SK-N-SH treated with all-trans-retinoic acid at 6 μM for 48 hours (cell line): ENCODE measurements around the gene EXOC4.

Experiments used
- ATAC-seq: fragments of 200-7000 bp; cut with Tn5 transposase; 3 replicates; pipeline ENCODE4 v1.9.1; 2020; ENCODE audit warnings: mild to moderate bottlenecking, moderate library complexity
- ARNTL ChIP-seq: fragments of 450-650 bp; formaldehyde crosslinking; IDR thresholded peaks from 2 replicates; pipeline ENCODE4 v1.5.0; 2020; ENCODE audit warnings: low read depth, mild to moderate bottlenecking, moderate library complexity, borderline replicate concordance
- BACH2 ChIP-seq: fragments of 250-450 bp; sonication (Bioruptor Pico); IDR thresholded peaks from 2 replicates; pipeline ENCODE4 v1.9.0; 2021; ENCODE audit warnings: mild to moderate bottlenecking, borderline replicate concordance
- CREB5 ChIP-seq: fragments of 250-450 bp; sonication (Bioruptor Pico); IDR thresholded peaks from 2 replicates; pipeline ENCODE4 v1.5.1; 2020; ENCODE audit warnings: low read depth, mild to moderate bottlenecking, moderate library complexity
- CSDC2 ChIP-seq: fragments of 250-450 bp; sonication (Bioruptor Pico); IDR thresholded peaks from 2 replicates; pipeline ENCODE4 v1.5.0; 2020; ENCODE audit warnings: mild to moderate bottlenecking, moderate library complexity
- ISL1 ChIP-seq: fragments of 250-450 bp; sonication (Bioruptor Pico); IDR thresholded peaks from 2 replicates; pipeline ENCODE4 v2.1.2; 2022; ENCODE audit warnings: mild to moderate bottlenecking, moderate library complexity
- OSR1 ChIP-seq: fragments of 250-450 bp; sonication (Bioruptor Pico); IDR thresholded peaks from 2 replicates; pipeline ENCODE4 v1.8.0; 2022; ENCODE audit warnings: moderate library complexity, mild to moderate bottlenecking, inconsistent platforms
- PPARA ChIP-seq: fragments of 250-450 bp; sonication (Bioruptor Pico); IDR thresholded peaks from 2 replicates; pipeline ENCODE4 v1.5.0; 2020; ENCODE audit warnings: mild to moderate bottlenecking, borderline replicate concordance
- RARB ChIP-seq: fragments of 250-450 bp; sonication (Bioruptor Pico); IDR thresholded peaks from 2 replicates; pipeline ENCODE4 v1.8.0; 2021; ENCODE audit warnings: mild to moderate bottlenecking, moderate library complexity
- SNAI2 ChIP-seq: fragments of 250-450 bp; sonication (Bioruptor Pico); IDR thresholded peaks from 2 replicates; pipeline ENCODE4 v1.5.0; 2020; ENCODE audit warnings: mild to moderate bottlenecking, moderate library complexity
- TCF4 ChIP-seq: fragments of 250-450 bp; sonication (Bioruptor Pico); IDR thresholded peaks from 2 replicates; pipeline ENCODE4 v1.8.0; 2021; ENCODE audit warnings: mild to moderate bottlenecking, moderate library complexity, borderline replicate concordance
- TOX ChIP-seq: fragments of 250-450 bp; sonication (Bioruptor Pico); IDR thresholded peaks from 2 replicates; pipeline ENCODE4 v1.8.0; 2021; ENCODE audit warnings: mild to moderate bottlenecking, moderate library complexity, borderline replicate concordance
- ZC3H10 ChIP-seq: fragments of 250-450 bp; sonication (Bioruptor Pico); IDR thresholded peaks from 2 replicates; pipeline ENCODE4 v1.5.1; 2021; ENCODE audit warnings: mild to moderate bottlenecking, moderate library complexity
- ZFP3 ChIP-seq: fragments of 250-450 bp; sonication (Bioruptor Pico); IDR thresholded peaks from 2 replicates; pipeline ENCODE4 v1.5.0; 2020; ENCODE audit warnings: mild to moderate bottlenecking, moderate library complexity
- ZFP30 ChIP-seq: fragments of 450-650 bp; formaldehyde crosslinking; IDR thresholded peaks from 2 replicates; pipeline ENCODE4 v1.5.0; 2022; ENCODE audit warnings: mild to moderate bottlenecking, moderate library complexity
- ZNF70 ChIP-seq: fragments of 450-650 bp; formaldehyde crosslinking; IDR thresholded peaks from 2 replicates; pipeline ENCODE4 v1.5.0; 2020; ENCODE audit warnings: mild to moderate bottlenecking, moderate library complexity
- ZNF8 ChIP-seq: fragments of 450-650 bp; formaldehyde crosslinking; IDR thresholded peaks from 2 replicates; pipeline ENCODE4 v1.5.0; 2020; ENCODE audit warnings: mild to moderate bottlenecking, moderate library complexity
- TF ChIP-seq, protein P1 (sequence below): fragments of 250-450 bp; sonication (Bioruptor Pico); IDR thresholded peaks from 2 replicates; pipeline ENCODE4 v1.5.1; 2021; ENCODE audit warnings: mild to moderate bottlenecking, moderate library complexity
- TF ChIP-seq, protein P2 (sequence below): fragments of 250-450 bp; sonication (Bioruptor Pico); IDR thresholded peaks from 2 replicates; pipeline ENCODE4 v1.5.0; 2020; ENCODE audit warnings: mild to moderate bottlenecking, moderate library complexity
- TF ChIP-seq, protein P3 (sequence below): fragments of 250-450 bp; sonication (Bioruptor Pico); IDR thresholded peaks from 2 replicates; pipeline ENCODE4 v1.8.0; 2020; ENCODE audit warnings: mild to moderate bottlenecking, moderate library complexity, borderline replicate concordance
- TF ChIP-seq, protein P4 (sequence below): fragments of 250-450 bp; sonication (Bioruptor Pico); IDR thresholded peaks from 2 replicates; pipeline ENCODE4 v1.8.0; 2021; ENCODE audit warnings: low read depth, mild to moderate bottlenecking, moderate library complexity, borderline replicate concordance

The EXOC4 gene

GRCh38 chr7:133727476-133728214, 474.8 kb downstream of the EXOC4 start (continued):
- TF ChIP-seq, protein P1, sequence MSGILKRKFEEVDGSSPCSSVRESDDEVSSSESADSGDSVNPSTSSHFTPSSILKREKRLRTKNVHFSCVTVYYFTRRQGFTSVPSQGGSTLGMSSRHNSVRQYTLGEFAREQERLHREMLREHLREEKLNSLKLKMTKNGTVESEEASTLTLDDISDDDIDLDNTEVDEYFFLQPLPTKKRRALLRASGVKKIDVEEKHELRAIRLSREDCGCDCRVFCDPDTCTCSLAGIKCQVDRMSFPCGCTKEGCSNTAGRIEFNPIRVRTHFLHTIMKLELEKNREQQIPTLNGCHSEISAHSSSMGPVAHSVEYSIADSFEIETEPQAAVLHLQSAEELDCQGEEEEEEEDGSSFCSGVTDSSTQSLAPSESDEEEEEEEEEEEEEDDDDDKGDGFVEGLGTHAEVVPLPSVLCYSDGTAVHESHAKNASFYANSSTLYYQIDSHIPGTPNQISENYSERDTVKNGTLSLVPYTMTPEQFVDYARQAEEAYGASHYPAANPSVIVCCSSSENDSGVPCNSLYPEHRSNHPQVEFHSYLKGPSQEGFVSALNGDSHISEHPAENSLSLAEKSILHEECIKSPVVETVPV (CRISPR knock-in tag) = no peak

DNA sequence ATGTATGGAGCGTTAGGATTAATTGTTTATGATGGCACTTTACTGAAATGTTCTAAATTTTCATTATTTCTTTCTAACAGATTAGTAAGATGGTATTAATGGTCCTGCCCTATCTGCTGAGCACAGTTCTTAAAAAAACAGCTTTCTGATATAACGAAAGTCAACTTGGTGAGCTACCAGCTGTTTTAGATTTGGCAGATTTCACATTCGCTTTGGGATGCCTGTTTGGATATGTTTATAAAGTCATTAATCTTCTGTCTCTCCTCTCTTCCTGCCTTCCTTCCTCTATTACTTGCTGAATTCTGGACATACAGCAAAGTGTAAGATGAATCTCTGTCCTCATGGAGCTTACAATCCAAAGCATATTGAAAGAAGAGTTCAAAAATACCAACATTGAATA, 477.5 kb downstream of the EXOC4 start:
- ATAC-seq = no peak
- TF ChIP-seq ZNF8 (CRISPR knock-in tag) (no peak), TCF4 (CRISPR knock-in tag) (peak; percentile 68), PPARA (CRISPR knock-in tag) (0 out of 2 replicates have a peak, but pooled peaks have one; percentile 8), SNAI2 (CRISPR knock-in tag) (no peak), ZNF70 (CRISPR knock-in tag) (no peak)
- TF ChIP-seq, protein P2, sequence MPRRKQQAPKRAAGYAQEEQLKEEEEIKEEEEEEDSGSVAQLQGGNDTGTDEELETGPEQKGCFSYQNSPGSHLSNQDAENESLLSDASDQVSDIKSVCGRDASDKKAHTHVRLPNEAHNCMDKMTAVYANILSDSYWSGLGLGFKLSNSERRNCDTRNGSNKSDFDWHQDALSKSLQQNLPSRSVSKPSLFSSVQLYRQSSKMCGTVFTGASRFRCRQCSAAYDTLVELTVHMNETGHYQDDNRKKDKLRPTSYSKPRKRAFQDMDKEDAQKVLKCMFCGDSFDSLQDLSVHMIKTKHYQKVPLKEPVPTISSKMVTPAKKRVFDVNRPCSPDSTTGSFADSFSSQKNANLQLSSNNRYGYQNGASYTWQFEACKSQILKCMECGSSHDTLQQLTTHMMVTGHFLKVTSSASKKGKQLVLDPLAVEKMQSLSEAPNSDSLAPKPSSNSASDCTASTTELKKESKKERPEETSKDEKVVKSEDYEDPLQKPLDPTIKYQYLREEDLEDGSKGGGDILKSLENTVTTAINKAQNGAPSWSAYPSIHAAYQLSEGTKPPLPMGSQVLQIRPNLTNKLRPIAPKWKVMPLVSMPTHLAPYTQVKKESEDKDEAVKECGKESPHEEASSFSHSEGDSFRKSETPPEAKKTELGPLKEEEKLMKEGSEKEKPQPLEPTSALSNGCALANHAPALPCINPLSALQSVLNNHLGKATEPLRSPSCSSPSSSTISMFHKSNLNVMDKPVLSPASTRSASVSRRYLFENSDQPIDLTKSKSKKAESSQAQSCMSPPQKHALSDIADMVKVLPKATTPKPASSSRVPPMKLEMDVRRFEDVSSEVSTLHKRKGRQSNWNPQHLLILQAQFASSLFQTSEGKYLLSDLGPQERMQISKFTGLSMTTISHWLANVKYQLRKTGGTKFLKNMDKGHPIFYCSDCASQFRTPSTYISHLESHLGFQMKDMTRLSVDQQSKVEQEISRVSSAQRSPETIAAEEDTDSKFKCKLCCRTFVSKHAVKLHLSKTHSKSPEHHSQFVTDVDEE (CRISPR knock-in tag) = peak; percentile 62; the same call in 1 of the 2 replicates

GRCh38 chr7:133733401-133733800, 480.5 kb downstream of the EXOC4 start:
- TF ChIP-seq PPARA (CRISPR knock-in tag) (no peak), CSDC2 (no peak)
- no peak for ATAC-seq

GRCh38 chr7:133735222-133735621, 482.3 kb downstream of the EXOC4 start:
- no peak for ATAC-seq
- no peak for TF ChIP-seq SNAI2 (CRISPR knock-in tag)
- TF ChIP-seq OSR1 (CRISPR knock-in tag) = no peak
- TF ChIP-seq CSDC2 = no peak
- TF ChIP-seq RARB (CRISPR knock-in tag) = no peak
- TF ChIP-seq ZNF70 (CRISPR knock-in tag) = no peak
- no peak for TF ChIP-seq ARNTL
- TF ChIP-seq ZFP3 (CRISPR knock-in tag) = no peak
- TF ChIP-seq ZC3H10 (CRISPR knock-in tag) = no peak
- TF ChIP-seq CREB5 (CRISPR knock-in tag) = no peak
- no peak for TF ChIP-seq ZFP30 (CRISPR knock-in tag)
- no peak for TF ChIP-seq BACH2 (CRISPR knock-in tag)
- TF ChIP-seq TOX (CRISPR knock-in tag) = no peak
- TF ChIP-seq, protein P3, sequence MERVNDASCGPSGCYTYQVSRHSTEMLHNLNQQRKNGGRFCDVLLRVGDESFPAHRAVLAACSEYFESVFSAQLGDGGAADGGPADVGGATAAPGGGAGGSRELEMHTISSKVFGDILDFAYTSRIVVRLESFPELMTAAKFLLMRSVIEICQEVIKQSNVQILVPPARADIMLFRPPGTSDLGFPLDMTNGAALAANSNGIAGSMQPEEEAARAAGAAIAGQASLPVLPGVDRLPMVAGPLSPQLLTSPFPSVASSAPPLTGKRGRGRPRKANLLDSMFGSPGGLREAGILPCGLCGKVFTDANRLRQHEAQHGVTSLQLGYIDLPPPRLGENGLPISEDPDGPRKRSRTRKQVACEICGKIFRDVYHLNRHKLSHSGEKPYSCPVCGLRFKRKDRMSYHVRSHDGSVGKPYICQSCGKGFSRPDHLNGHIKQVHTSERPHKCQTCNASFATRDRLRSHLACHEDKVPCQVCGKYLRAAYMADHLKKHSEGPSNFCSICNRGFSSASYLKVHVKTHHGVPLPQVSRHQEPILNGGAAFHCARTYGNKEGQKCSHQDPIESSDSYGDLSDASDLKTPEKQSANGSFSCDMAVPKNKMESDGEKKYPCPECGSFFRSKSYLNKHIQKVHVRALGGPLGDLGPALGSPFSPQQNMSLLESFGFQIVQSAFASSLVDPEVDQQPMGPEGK = no peak
- no peak for TF ChIP-seq ZNF8 (CRISPR knock-in tag)
- TF ChIP-seq ISL1 (CRISPR knock-in tag) = no peak
- TF ChIP-seq, protein P4, sequence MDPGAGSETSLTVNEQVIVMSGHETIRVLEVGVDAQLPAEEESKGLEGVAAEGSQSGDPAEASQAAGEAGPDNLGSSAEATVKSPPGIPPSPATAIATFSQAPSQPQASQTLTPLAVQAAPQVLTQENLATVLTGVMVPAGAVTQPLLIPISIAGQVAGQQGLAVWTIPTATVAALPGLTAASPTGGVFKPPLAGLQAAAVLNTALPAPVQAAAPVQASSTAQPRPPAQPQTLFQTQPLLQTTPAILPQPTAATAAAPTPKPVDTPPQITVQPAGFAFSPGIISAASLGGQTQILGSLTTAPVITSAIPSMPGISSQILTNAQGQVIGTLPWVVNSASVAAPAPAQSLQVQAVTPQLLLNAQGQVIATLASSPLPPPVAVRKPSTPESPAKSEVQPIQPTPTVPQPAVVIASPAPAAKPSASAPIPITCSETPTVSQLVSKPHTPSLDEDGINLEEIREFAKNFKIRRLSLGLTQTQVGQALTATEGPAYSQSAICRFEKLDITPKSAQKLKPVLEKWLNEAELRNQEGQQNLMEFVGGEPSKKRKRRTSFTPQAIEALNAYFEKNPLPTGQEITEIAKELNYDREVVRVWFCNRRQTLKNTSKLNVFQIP = no peak
